Activated CD4-positive, CD25-positive, alpha-beta regulatory T cell (primary cell): Measurements from ENCODE around the gene SLC36A4.
"Not testable (repeated sequence)": the region's sequence is repeated elsewhere in the genome, so short reads cannot be mapped to it uniquely, and the experiment has no call there.

Experiments
- DNase-seq, 4 experiments: peaks; one replicate each; lab custom pipeline; 2025; lab: John Stamatoyannopoulos, UW

The SLC36A4 gene

GRCh38 chr11:93122535-93123235 is 75.1 kb downstream of the SLC36A4 start:
- no peak for DNase-seq

- no peak for DNase-seq
Measured at GRCh38 chr11:93118276-93118675, 79.5 kb downstream of the SLC36A4 start.

GRCh38 chr11:93117565-93117964 is 80.2 kb downstream of the SLC36A4 start:
- no peak for DNase-seq

GRCh38 chr11:93116641-93117441 is 81.0 kb downstream of the SLC36A4 start:
- no peak for DNase-seq

GRCh38 chr11:93114304-93114703 is 83.5 kb downstream of the SLC36A4 start:
- no peak for DNase-seq

GRCh38 chr11:93113824-93114223 is 84.0 kb downstream of the SLC36A4 start:
- no peak for DNase-seq

- not testable (repeated sequence) for DNase-seq
Measured at GRCh38 chr11:93111147-93111546, 86.6 kb downstream of the SLC36A4 start.

- no peak for DNase-seq
Measured at GRCh38 chr11:93100211-93100610, 97.6 kb downstream of the SLC36A4 start.

GRCh38 chr11:93099806-93100205 is 98.0 kb downstream of the SLC36A4 start:
- no peak for DNase-seq
